Uterus (tissue), 4 donors: ENCODE data around the gene CD2AP. TPM values are rescaled to one million over a fixed set of nuclear protein-coding genes. Genes with fewer than 3 reads are reported as not detected.

Experiments used
- DNase-seq, 2 donors: peaks; one replicate each; pipeline ENCODE4 v3.0.0-alpha.2; 2019 to 2020
- H3K27ac ChIP-seq, 2 donors: fragments of 200-600 bp; sonication (generic); 1 replicate in 1 of 2; 2 replicates in 1 of 2; pipeline ENCODE4 v1.5.1; 2016 to 2018
- H3K27me3 ChIP-seq, 2 donors: fragments of 200-600 bp; sonication (generic); one replicate each; pipeline ENCODE4 v1.5.1; 2018 to 2019; ENCODE audit warnings: control low read depth in 1 of 2
- H3K36me3 ChIP-seq, 2 donors: fragments of 200-600 bp; sonication (generic); one replicate each; pipeline ENCODE4 v1.5.1; 2019; ENCODE audit warnings: control low read depth in 1 of 2
- H3K4me1 ChIP-seq, 2 donors: fragments of 200-600 bp; sonication (generic); one replicate each; pipeline ENCODE4 v1.5.1; 2018 to 2019; ENCODE audit warnings: control low read depth in 1 of 2
- H3K4me3 ChIP-seq, 2 donors: fragments of 200-600 bp; sonication (generic); 1 replicate in 1 of 2; 2 replicates in 1 of 2; pipeline ENCODE4 v1.5.1; 2018 to 2019; ENCODE audit warnings: mild to moderate bottlenecking in 1 of 2
- H3K9me3 ChIP-seq, 2 donors: fragments of 200-600 bp; sonication (generic); one replicate each; pipeline ENCODE4 v1.5.1; 2019; ENCODE audit warnings: control low read depth in 1 of 2
- POLR2A ChIP-seq, 2 donors: fragments of 450-650 bp; IDR thresholded peaks; one replicate each; pipeline ENCODE4 v1.6.1; 2016; ENCODE audit warnings: antibody characterized with exemption in 2 of 2, mild to moderate bottlenecking in 1 of 2, moderate library complexity in 1 of 2
- intact Hi-C: fragments of 100-400 bp; cut with DNase I; formaldehyde crosslinking; loops from one replicate; pipeline ENCODE4 v1.15.1; 2023; ENCODE audit warnings: low total_unique reads
- total RNA-seq, 4 donors: library from RNA; depleted of rRNA in 3 of 4; stranded (reverse); fragments of >200 nt in 3 of 4; gene quantifications; one replicate each; pipeline versions ENCODE4 v1.1.0 to v1.2.4, GENCODE V29; 2014 to 2023
- TF ChIP-seq, protein P1 (sequence below), 4 experiments: fragments of 200-600 bp in 2 of 4; fragments of 450-650 bp in 2 of 4; sonication (generic) in 2 of 4; IDR thresholded peaks; one replicate each; pipeline ENCODE4 v1.5.1; 2016 to 2019; ENCODE audit warnings: antibody characterized with exemption in 4 of 4, mild to moderate bottlenecking in 2 of 4, moderate library complexity in 1 of 4
- donor health status: DM: yes; HTN: yes; CAD: no.

Gene CD2AP
- total RNA-seq, 4 donors from 2014 or later = 11.0 to 63.9 (median 24.3) TPM

DNA sequence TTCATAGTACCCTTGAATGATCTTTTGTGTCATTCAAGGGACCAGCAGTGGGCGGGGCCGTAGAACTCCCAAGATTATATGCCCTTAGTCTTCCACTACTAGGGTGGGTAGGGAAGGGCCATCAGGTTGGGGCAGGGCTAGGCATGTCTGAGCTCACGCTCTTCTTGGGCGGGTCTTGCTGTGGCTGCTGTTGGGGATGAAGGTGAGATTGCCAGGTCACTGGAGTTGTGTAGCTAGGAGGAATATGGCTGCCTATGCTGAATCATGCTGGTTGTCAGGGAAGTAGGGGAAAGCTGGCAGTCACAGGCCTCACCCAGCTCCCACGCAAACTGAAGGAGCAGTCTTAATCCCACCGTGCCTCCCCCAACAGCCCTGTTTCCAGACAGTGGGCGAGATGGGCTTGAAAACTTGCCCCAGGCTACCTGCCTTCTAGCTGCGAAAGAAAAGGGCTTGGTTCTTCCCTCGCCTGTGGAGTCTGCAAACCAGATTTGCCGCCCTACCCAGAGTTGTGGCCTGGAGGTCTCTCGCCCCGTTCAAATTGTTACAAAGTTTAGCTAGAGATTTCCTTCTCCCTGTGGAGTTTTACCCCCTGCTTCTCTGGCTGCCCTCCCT is 144.4 kb downstream of the CD2AP start:
- no peak for DNase-seq
- no peak overlapping the region for H3K4me3 ChIP-seq
- H3K36me3 ChIP-seq = no peaks in the 10 kb centered on the region
- intact Hi-C loops = no loop called here
- H3K4me1 ChIP-seq = no peaks in the 10 kb centered on the region
- TF ChIP-seq, protein P1, sequence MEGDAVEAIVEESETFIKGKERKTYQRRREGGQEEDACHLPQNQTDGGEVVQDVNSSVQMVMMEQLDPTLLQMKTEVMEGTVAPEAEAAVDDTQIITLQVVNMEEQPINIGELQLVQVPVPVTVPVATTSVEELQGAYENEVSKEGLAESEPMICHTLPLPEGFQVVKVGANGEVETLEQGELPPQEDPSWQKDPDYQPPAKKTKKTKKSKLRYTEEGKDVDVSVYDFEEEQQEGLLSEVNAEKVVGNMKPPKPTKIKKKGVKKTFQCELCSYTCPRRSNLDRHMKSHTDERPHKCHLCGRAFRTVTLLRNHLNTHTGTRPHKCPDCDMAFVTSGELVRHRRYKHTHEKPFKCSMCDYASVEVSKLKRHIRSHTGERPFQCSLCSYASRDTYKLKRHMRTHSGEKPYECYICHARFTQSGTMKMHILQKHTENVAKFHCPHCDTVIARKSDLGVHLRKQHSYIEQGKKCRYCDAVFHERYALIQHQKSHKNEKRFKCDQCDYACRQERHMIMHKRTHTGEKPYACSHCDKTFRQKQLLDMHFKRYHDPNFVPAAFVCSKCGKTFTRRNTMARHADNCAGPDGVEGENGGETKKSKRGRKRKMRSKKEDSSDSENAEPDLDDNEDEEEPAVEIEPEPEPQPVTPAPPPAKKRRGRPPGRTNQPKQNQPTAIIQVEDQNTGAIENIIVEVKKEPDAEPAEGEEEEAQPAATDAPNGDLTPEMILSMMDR (IDR thresholded peaks at IDR 0.05) = no peak
- TF ChIP-seq POLR2A (IDR thresholded peaks at IDR 0.05) = no peak
- no peaks in the 10 kb centered on the region for H3K9me3 ChIP-seq
- H3K27ac ChIP-seq = no peak overlapping the region
- no peaks in the 10 kb centered on the region for H3K27me3 ChIP-seq

DNA sequence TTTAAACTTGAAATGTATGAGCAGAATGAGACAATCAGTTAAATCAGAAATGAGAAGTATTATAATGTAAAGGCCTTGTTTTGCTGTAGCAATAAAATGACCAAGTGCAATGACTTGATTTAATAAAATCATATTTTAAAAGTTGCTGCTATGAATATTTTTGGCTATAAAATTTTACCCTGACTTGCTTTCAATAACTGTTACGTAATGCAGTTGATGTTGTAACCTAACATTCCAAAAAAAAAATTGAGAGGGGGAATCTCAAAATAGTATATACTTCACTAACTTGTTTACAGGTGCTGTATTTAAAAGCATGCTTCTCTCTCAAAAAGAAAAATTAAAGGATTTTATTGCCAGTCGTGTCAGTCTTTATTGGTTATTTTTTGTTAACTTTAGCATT is 149.2 kb downstream of the CD2AP start:
- no peaks in the 10 kb centered on the region for H3K4me1 ChIP-seq
- TF ChIP-seq, protein P1 (IDR thresholded peaks at IDR 0.05) = no peak
- TF ChIP-seq POLR2A (IDR thresholded peaks at IDR 0.05) = no peak
- intact Hi-C loops = no loop called here
- no peaks in the 10 kb centered on the region for H3K27me3 ChIP-seq
- DNase-seq = no peak
- H3K4me3 ChIP-seq = no peak overlapping the region
- no peaks in the 10 kb centered on the region for H3K9me3 ChIP-seq
- no peak overlapping the region for H3K27ac ChIP-seq
- H3K36me3 ChIP-seq = no peaks in the 10 kb centered on the region

DNA sequence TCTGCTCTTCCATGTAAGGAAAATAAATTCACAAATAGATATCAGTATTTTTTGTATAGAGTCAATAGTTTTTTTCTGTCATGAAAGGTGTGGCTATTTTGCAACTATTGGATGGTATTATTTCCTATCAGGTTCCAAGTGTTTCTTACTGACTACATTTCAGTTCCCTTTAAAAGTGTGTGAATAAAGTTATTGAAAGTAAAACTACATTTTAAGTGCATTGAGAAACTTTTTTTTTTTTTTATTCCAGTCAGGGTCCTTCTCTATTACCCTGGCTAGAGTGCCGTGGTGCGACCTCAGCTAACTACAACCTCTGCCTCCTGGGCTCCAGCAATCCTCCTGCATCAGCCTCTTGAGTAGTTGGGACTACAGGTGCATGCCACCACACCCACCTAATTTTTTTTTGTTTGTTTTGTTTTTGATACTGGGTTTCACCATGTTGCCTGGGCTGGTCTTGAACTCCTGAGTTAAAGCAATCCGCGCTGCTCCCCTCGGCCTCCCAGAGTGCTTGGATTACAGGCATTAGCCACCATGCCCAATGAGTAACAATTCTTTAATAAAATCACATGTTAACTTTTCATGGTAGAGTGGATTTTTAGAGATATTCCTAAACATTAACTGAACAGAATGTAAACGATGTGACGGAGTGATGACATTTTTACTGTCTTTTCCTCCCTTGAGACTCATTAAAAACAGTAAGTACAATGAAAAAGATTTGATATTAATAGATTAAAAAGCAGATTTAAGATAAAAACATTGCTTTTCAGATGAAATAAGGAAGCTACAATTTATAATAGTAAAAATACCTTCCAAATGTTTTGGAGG is 151.1 kb downstream of the CD2AP start:
- no peaks in the 10 kb centered on the region for H3K9me3 ChIP-seq
- H3K36me3 ChIP-seq = no peaks in the 10 kb centered on the region
- H3K27ac ChIP-seq = no peak overlapping the region
- DNase-seq = no peak
- H3K4me1 ChIP-seq = no peaks in the 10 kb centered on the region
- intact Hi-C loops = no loop called here
- H3K4me3 ChIP-seq = no peak overlapping the region
- H3K27me3 ChIP-seq = no peaks in the 10 kb centered on the region
- TF ChIP-seq, protein P1 (IDR thresholded peaks at IDR 0.05) = no peak
- TF ChIP-seq POLR2A (IDR thresholded peaks at IDR 0.05) = no peak

DNA sequence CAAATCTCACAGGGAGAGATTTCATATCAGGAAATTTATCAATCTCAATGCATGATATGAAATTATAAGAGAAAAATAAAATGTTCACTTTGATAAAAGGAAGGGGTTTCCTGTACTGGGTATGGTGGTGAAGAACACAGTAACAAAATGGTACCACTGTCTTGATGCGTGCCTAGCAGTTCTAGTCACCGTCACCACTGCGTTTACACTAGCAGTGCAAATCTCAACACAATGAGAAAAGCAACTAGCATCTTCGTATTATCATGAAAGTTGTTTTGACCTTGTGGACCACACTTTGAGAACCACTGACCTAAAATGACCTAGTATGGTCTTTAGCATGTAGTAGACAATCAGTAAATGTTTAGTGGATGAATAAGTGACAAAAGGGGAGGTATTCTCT is 152.4 kb downstream of the CD2AP start:
- Histone ChIP-seq H3K27ac (no peak overlapping the region), H3K27me3 (no peaks in the 10 kb centered on the region), H3K9me3 (no peaks in the 10 kb centered on the region), H3K36me3 (no peaks in the 10 kb centered on the region), H3K4me3 (no peak overlapping the region), H3K4me1 (no peaks in the 10 kb centered on the region)
- intact Hi-C loops = no loop called here
- no peak for TF ChIP-seq POLR2A (IDR thresholded peaks at IDR 0.05)
- no peak for DNase-seq

DNA sequence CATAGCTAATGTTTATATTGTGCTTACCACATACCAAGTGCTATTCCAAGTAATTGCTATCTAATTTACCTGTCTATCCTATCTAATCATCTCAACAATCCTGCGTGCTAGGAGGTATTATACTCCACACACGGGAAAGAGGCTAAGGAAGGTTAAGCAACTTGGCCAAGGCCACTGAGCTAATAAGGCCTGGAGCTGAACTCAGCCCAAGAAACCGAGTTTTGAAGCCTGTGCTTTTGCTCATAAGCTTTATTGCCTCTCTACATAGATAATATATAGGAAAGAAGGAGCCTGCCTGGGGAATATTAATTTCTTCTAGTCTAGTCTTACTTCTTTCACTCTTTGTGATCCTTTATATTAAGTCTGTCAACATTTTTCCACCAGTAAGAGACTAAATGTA is 153.0 kb downstream of the CD2AP start:
- TF ChIP-seq POLR2A (IDR thresholded peaks at IDR 0.05) = no peak
- TF ChIP-seq, protein P1 (IDR thresholded peaks at IDR 0.05) = no peak
- DNase-seq = no peak
- H3K36me3 ChIP-seq = no peaks in the 10 kb centered on the region
- H3K27ac ChIP-seq = no peak overlapping the region
- H3K4me3 ChIP-seq = no peak overlapping the region
- no peaks in the 10 kb centered on the region for H3K4me1 ChIP-seq
- no peaks in the 10 kb centered on the region for H3K27me3 ChIP-seq
- H3K9me3 ChIP-seq = no peaks in the 10 kb centered on the region
- intact Hi-C loops = no loop called here
